ENCODE data around the gene SRSF6.
A peak's percentile ranks its signal among the peaks of the same experiment; 100 is the strongest.
"Not testable (repeated sequence)": the region's sequence is repeated elsewhere in the genome, so short reads cannot be mapped to it uniquely, and the experiment has no call there.

The SRSF6 gene

GRCh38 chr20:43457640-43458421 is at the start of gene SRSF6:
SRSF6 (plus strand) TSS chr20:43457896; CDS start chr20:43458034, 138 bp downstream.
- DNase-seq (ENCODE audit: extremely low spot score) = peak; percentile 92
- no peak for TF ChIP-seq CTCF (IDR thresholded peaks at IDR 0.05; ENCODE audit: control extremely low read depth, extremely low read depth, low read depth, missing control alignments)
- CTCF ChIA-PET = interaction anchor here (0.9 to 2.2 kb wide), 7 partner anchors 9 to 623 kb away, joined by 3 to 13 read pairs (median 5); no protein-coding TSS in a partner anchor
- POLR2A ChIA-PET = interaction anchor here (0.6 to 2.1 kb wide), 26 partner anchors 9 to 1443 kb away, joined by 3 to 14 read pairs (median 3); partner anchors contain the start of gene IFT52

GRCh38 chr20:43408848-43409576 is 48.7 kb upstream of the SRSF6 start:
- TF ChIP-seq CTCF (IDR thresholded peaks at IDR 0.05; ENCODE audit: control extremely low read depth, extremely low read depth, low read depth, missing control alignments) = peak; percentile 70
- ChIA-PET CTCF (interaction anchor here (0.9 to 1.5 kb wide), 4 partner anchors 9 to 1678 kb away, joined by 3 to 7 read pairs (median 3); no protein-coding TSS in a partner anchor), POLR2A (no interaction called here)
- DNase-seq (ENCODE audit: extremely low spot score) = no peak

- DNase-seq (ENCODE audit: extremely low spot score) = no peak
- no peak for TF ChIP-seq CTCF (IDR thresholded peaks at IDR 0.05; ENCODE audit: control extremely low read depth, extremely low read depth, low read depth, missing control alignments)
- POLR2A ChIA-PET = no interaction called here
- CTCF ChIA-PET = interaction anchor here (0.9 to 1.5 kb wide), 3 partner anchors 8 to 1679 kb away, joined by 3 to 7 read pairs (median 3); no protein-coding TSS in a partner anchor
These were observed 48.2 kb upstream of the SRSF6 start for GRCh38 chr20:43409577-43409913.

- POLR2A ChIA-PET = no interaction called here
- TF ChIP-seq CTCF (IDR thresholded peaks at IDR 0.05; ENCODE audit: control extremely low read depth, extremely low read depth, low read depth, missing control alignments) = no peak
- DNase-seq (ENCODE audit: extremely low spot score) = no peak
- CTCF ChIA-PET = no interaction called here
These were observed 41.9 kb upstream of the SRSF6 start for GRCh38 chr20:43415661-43416430.

GRCh38 chr20:43416591-43417228 is 41.0 kb upstream of the SRSF6 start:
- ChIA-PET CTCF (interaction anchor here (0.9 kb wide), 1 partner anchor 19 kb away, joined by 3 read pairs; no protein-coding TSS in a partner anchor), POLR2A (no interaction called here)
- TF ChIP-seq CTCF (IDR thresholded peaks at IDR 0.05; ENCODE audit: control extremely low read depth, extremely low read depth, low read depth, missing control alignments) = no peak
- no peak for DNase-seq (ENCODE audit: extremely low spot score)

- ChIA-PET CTCF (no interaction called here), POLR2A (no interaction called here)
- DNase-seq (ENCODE audit: extremely low spot score) = no peak
- no peak for TF ChIP-seq CTCF (IDR thresholded peaks at IDR 0.05; ENCODE audit: control extremely low read depth, extremely low read depth, low read depth, missing control alignments)
These were observed 37.5 kb upstream of the SRSF6 start for GRCh38 chr20:43420192-43420591.

GRCh38 chr20:43420913-43421312 is 36.8 kb upstream of the SRSF6 start:
- CTCF ChIA-PET; POLR2A ChIA-PET; DNase-seq (ENCODE audit: extremely low spot score): not testable (repeated sequence)
